Activated CD4-positive, alpha-beta T cell treated with anti-CD3 and anti-CD28 coated beads for 24 hours (primary cell): Measurements from ENCODE around the gene IKBKE.

Experiments used
- DNase-seq, 2 donors: peaks; one replicate each; pipeline ENCODE4 v3.0.0-alpha.2; 2020; ENCODE audit warnings: low read depth in 2 of 2

Gene IKBKE

DNA sequence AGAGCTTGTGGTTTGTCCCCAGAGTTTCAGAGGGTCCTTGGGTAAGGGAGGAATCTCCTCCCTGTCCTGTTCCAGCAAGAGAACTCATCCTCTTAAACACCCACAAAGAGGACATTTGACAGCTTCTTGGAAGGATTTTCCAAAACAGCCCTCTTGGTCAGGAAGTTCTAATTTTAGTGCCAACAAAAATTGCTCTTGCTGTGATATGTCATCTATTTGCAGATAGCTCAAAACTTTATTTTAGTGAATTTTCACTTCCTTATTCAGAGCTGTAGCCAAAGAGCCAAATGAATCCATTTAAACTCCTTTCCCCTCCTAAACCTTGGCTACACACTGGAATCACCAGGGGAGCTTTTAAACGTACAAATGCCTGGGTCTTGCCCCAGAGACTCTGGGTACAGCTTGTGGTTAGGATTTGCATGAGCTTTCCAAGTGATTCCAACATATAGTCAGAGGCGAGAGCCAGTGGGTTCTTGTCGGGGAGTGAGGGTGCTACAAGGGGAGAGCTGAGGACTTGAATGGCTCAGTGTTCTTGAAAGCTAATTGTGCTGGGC, 25.3 kb downstream of the IKBKE start:
- DNase-seq, result no peak

DNA sequence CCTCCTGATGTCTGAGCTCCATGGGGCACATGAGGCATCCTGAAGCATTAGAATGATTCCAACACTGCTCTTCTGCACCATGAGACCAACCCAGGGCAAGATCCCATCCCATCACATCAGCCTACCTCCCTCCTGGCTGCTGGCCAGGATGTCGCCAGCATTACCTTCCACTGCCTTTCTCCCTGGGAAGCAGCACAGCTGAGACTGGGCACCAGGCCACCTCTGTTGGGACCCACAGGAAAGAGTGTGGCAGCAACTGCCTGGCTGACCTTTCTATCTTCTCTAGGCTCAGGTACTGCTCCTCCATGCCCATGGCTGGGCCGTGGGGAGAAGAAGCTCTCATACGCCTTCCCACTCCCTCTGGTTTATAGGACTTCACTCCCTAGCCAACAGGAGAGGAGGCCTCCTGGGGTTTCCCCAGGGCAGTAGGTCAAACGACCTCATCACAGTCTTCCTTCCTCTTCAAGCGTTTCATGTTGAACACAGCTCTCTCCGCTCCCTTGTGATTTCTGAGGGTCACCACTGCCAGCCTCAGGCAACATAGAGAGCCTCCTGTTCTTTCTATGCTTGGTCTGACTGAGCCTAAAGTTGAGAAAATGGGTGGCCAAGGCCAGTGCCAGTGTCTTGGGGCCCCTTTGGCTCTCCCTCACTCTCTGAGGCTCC, 26.0 kb downstream of the IKBKE start:
- DNase-seq, result no peak

DNA sequence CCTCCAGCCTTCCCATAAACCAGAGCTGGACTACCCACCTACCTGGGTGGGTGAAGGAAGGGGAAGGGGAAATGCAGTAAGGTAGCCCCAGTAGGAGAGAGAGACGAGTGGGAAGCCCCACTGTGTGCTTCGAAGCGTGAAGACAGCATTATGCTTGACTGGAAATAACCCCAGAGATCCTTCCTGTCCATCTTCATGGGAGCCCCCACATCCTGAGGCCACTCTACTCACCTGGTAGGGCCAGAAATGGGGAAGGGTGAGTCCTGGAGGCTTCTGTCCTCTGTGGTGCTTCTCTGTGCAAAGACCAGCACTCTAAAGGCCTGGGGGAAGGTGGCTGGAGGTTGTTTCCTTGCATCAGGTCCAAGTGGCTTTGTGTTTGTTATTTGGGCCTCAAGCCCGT, 27.1 kb downstream of the IKBKE start:
- no peak for DNase-seq

DNA sequence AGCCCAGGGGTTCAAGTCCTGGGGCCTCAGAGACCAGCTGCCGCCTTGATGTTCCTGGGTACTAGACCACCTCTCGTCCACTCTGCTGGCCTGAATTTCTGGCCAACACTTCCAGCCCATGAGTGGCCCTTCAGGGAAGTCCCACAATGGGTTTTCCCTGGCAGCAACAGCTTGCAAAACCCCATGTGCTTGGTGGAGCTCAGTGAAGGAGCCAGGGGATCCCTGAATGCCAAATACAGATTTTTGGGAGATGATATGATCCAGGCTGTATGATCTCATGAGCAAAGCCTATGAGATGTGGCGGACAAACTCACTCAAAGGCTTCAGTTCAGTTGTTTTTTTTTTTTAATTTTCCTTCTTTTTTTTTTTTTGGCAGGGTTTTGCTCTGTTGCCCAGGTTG, 27.5 kb downstream of the IKBKE start:
- no peak for DNase-seq

DNA sequence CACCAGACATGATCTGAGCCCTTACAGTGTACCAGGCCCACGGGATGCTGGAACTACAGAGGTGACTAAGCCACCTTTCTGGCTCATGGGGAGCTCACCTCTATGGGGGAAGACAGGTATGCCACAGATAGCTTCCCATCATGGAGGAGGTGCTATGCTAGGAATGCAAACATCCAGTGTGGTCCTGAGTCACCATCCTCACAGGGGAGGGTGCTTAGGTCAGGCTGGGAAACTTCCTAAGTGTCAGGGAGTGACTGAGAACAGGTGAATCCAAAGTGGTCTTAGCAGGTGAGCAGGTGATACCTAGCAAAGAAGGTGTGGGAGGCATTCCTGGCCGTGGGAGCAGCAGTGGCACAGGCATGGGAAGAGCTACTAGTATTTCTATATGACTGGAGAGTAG, 28.4 kb downstream of the IKBKE start:
- no peak for DNase-seq

DNA sequence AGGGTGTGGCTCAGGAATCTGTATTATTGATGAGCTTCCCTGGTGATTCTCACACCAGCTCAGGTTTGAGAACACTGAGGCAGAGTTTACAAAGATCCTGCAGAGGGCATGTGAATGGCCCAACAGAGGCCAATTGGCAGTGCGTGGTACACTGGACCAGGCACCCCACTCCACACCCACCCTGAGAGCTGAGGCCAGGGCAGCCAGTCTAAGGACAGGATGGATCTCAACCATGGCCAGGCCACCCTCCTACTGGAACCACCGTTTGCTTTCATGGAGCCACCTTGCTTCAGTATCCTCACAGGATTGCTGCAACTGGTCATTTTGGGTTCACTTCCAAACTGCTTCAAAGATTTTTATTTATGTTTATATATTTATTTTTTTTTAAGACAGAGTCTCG, 29.8 kb downstream of the IKBKE start:
- no peak for DNase-seq

DNA sequence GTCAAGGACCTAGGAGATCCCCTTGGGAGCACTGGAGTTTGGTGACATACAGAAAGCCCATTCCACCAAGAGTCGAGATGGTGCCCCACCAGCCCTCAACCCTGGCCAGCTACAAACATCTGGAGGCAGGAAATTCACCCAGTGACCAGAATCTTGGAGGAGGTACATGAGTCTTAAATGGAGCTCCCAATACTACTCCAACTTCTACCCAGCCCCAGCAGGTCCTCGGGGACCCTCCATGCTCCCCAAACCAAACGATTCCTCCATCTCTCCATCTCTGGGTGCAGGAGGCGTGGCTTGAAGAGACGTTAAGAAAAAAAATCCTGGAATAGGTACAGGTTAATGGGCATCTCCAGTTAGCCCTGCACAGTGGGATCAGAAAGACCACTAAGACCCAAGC, 31.6 kb downstream of the IKBKE start:
- no peak for DNase-seq

DNA sequence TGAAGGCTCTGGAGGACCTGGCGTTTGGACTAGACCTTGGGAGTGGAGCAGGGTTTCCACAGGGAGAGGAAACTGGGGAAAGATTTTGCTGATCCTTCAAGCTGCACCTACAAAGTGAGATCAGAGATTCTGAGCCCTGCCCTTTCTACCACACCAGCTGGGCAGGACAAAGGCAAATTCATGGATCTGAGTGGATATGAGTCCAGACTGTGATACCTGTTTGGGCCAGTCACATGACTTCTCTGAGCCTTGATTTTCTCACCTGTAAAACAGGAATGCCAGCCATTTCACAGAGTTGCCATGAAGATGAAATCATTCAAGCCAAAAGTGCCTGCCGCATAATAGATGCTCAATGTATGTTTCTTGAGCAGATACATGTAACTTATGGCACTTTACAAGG, 32.1 kb downstream of the IKBKE start:
- DNase-seq, result no peak

DNA sequence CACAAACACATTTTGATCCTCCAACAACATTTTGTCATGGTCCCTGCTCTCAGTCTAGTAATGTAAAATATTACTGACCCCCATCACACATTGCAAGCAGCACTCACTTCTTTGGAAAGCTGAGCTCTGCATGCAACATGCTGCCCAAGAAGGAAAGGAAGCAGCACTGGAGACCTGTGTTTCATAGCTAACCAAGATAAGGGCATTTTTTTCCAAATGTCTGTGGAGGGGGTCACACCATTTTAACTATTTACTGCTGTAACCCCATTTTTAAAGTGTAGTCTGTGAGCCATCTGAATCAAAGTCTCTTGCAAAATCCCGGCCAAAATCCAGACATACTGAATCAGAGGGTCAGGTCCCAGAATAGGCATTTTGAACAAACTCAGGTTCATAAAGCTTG, 32.5 kb downstream of the IKBKE start:
- no peak for DNase-seq

DNA sequence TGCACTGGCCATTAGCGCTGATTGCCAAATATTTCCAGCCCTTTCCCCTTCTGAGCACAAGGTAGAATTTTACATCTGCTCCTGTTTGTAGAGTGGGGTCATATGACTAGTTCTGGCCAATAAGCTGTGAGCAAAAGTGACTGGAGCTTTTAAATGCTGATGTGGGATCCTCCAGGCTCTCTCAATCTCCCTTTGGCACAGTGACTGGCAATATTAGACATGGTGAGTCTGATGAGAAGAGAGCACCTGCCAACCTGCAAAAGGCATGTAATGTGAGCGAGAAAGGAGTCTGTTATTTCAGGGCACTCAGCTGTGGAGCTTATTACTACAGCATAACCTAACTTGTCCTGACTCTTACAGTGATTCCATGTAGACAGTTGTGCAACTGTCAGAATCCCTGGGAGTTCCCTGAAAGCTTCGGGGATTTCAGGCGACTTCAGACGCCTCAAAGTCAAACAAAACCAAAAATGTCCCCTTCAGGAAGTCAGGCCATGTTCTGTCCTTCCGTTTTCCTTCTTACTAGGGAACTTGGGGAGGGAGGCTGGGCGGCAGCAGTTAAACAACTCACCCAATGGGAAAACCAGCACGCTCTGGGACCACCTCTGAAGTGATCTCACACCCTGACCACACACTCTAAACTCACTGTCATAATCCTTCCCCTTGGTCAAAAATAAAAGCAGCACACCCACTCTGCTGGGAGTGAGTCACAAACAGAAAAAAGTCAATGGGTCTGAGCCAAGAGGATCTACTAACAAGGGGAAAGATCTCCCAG, 33.5 kb downstream of the IKBKE start:
- DNase-seq, result peak; percentile 16 to 34

DNA sequence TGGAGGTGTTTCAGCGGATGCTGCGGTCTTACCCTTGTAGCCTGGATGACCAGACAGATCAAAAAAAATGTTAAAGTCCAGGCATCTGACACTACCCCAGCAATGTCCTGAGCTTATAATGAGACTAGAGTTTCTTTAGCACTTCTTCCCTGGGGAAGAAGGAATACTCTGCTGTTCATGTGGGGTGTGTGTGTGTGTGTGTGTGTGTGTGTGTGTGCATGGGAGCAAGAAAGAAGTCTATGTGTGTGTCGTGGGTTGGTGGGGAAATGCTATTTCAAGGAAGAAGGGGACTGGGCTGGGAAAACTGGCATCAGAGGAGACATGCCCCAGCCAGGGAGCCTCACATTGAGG, 34.1 kb downstream of the IKBKE start:
- DNase-seq, result no peak

DNA sequence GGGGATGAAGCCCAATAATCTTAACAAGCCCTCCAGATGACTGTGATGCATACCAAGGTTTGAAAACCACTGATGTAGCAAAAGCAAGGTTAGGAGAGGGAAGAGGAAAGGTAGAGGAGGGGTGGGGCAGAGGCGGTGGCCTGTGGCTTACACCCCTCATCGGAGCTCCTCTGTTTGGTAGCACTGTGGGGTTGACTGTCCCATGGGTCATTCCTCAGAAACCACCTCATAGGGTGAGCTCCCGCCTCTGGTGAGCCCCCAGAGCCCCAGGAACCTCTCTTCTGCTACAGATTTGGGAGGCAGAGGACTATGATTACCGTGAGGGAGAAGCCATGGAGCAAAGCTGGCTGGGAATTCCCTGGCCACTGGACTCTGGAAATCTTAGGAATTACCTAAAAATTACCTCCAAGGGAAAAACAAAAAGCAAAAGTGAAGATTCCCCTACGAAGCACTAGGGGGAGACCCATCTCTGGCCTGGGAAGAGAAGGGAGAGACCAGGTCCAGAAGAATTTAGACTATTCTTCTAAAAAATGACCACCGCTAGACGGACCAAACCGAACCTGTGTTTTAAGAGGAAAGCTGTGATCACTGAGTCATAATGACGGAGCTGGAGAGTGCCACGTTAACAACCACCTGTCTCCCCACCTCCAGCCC, 35.6 kb downstream of the IKBKE start:
- DNase-seq, result no peak

DNA sequence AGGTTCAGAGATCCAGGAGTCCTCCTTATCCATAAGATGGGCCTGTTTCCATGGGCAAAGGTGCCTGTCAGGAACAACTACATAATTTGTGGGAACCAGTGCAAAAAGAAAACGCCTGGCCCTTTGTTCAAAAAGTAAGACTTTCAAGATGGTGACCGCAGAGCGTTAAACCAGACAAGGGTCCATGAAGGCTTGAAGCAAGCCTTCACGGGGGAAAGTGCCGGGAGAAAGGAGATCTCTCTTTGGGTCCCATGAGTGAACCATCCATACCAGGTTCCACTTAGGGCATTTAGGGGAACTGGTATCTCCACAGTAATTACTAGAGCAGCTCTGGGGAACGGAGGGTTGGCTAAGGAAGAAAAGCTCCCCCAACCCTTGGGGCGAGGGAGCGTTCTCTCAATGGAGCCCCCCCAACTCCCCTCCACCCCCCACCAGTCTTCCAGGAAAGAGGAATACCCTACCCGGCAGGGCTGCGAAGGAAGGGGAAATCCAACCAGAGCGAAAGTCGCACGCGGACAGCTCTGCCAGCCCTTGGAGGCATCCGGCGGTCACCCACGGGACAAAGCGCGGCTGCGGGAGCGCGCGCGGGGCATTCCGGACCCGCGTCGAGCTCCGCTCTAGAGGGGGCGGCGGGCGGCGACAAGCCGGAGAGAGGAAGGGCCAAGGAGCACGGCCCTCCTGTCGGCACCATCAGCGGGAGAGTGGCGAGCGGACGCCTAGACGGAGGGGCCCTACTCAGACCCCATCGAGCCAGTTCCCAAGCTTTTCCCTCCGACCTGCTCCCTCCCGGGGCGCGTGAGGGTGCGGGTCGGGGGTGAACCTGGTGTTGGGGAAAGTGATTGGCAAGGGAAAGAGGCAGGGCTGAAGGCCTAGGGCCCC, 36.4 kb downstream of the IKBKE start:
- no peak for DNase-seq

DNA sequence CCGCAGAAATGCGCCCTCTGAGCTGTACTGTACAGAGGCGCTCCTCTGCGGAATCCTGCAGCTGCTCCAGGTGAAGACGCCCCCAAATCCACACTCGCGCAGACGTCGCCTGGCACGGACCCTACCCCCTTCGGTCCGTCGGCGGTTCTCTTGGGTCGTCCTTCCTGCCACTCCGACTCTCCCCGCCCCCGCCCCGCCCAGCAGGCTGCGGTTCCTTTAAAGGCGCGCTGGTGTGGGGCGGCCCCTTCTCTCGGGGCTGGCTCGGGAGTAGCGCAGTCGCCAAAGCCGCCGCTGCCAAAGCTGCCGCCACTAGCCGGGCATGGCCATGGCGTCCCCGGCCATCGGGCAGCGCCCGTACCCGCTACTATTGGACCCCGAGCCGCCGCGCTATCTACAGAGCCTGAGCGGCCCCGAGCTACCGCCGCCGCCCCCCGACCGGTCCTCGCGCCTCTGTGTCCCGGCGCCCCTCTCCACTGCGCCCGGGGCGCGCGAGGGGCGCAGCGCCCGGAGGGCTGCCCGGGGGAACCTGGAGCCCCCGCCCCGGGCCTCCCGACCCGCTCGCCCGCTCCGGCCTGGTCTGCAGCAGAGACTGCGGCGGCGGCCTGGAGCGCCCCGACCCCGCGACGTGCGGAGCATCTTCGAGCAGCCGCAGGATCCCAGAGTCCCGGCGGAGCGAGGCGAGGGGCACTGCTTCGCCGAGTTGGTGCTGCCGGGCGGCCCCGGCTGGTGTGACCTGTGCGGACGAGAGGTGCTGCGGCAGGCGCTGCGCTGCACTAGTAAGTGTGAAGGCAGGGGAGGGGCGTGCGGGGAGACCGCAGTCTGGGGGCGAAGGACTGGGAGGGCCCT, 37.2 kb downstream of the IKBKE start, which contains the start of gene RASSF5:
Gene RASSF5, plus strand, starts transcription at position 248 of the 846 bp plus-strand sequence. Its CDS starts 72 bp downstream, at position 320.
- DNase-seq, result peak; percentile 69 to 79

DNA sequence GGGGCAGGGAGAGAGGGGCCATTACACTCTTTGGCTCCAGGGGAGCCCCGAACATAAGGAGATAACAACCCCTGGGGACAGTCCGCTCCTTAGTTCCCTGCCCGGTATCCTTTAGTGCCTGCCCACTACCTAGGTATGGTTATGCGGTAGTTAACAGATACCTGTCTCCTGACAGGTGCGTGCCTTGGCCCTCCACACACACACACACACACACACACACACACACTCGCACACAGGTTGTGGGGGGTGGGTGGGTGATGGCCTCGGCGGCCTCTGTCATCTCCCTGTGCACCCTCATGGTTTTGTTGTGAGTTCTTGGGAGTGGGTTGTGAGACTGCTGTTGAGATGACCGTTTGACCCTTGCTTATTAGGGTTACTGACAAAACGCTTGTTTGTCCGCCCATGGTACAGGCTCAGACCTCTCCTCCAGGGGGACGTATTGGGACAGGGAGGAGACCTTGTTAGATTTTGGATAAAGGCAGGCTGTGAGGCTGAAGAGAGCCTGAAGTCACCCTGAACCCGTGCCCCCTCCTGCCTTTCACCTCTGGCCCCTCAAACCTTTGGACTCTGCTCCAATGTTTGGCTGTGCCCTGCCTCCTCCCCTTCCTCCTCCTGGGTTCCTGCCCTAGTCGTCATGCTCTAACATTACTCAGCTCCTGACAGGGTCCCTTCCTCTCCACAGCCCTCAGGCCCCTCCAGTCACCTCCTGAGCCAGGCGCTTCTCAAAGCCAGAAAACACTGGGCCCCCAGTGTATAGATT, 38.0 kb downstream of the IKBKE start:
- DNase-seq, result no peak

DNA sequence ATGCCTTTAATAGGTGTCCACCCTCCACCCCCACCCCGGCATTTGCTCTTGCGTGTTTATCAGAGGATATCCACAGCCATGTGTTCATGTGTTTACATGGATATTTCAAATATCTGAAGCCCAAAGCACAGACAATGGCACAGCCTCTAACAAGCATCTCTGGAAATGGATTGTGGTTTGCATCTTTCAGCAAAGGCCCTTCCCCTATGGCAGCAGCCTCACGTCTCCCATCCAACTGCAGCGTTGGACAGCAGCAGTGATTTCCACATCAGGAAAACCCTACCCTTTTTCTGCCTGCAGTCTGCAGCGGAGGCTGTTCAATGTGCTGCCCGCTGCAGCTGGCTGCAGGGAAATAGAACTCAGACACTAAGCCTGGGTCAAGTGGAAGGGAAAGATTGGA, 38.7 kb downstream of the IKBKE start:
- DNase-seq, result no peak

DNA sequence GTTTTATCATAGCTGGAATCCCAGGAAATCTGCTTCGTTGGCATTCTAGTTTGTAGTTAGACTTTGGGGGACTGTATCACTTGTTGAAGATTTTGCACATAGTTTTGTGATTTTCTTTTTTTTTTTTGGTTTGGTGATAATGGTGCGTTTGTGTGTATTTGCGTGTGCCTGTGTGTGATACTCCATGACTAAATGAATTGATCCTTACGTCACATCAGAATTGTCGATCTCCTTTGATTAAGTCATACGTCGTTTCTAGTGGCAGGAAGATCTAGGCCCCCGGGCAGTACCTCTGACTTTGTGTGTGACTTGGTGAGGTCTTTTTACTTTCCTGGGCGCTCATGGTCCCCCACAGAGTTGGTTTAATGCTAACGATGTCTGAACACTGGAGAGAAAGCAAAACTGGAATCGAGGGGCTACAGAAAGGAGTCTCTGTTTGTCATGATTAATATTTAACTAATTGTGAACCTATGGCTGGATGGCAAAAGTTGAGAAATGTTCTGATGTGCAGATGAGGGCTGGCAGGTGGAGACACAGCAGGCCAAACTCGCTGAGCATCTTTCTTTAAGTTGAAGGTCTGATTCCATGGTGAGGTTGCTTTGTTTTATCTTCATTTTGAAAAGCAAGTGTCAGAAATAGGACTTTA, 39.5 kb downstream of the IKBKE start:
- no peak for DNase-seq

DNA sequence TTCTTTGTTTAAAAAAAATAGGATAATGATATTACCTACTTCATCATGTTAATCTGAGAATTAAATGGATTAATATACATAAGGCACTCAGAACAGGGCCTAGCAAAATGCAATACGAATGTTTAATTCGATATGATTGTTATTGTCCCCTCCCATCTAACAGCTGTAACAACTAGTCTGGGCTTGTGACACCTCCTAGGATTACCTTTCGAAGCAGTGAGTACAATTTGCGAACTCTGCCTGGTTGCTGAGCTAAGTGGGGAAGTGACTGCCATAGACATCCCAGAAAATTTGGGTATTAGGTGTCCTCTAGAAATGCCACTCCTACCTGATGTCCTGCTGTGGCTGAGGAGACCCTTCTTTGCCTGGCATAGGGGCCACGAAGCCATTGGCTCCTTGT, 40.1 kb downstream of the IKBKE start:
- DNase-seq, result no peak

DNA sequence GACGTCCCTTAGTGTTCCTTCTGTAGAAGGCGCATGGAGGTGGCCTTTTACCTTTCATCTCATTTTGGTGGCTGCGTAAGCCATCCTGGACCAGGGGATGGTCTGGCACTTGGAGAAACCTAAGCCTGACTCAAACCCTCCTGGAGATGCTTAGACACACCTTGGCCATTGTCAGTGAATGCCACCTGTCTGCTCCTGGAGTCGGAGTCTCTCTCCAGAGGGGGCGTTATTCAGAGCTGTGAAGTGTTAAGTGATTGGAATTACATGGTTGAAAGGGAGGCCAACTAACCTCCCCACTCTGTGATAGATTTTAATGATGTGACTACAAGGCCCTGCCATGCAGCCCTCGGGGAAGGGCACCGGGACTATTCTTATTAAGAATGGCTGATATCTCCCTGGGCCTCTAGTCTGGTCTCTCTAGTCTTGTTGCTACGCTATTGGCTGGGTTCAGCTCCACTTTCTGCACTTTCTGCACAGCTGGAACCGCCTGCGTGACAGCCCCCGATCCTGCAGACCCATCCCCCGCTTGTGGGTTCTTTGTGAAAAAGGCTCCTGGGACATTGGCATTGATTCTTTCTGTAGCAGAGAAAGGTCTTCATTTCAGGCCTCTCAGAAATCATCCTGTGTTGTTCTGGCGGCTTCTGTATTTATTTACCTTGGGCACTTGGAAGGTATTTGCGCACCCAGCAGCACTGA, 41.2 kb downstream of the IKBKE start:
- no peak for DNase-seq
